Endothelial cell of umbilical vein (primary cell): Measurements from ENCODE around the gene CXCL13. TPM values are rescaled to one million over a fixed set of nuclear protein-coding genes. Genes with fewer than 3 reads are reported as not detected.

ENCODE experiments used
- BruUV-seq: library from RNA; stranded (reverse); fragments of 400-500 nt; replicated peaks from 2 replicates; lab custom pipeline; 2021; lab: Mats Ljungman, UMichigan
- CTCF ChIA-PET: fragments of 300-600, 350-600 bp; sonication (Branson Sonifier 250); formaldehyde crosslinking; loops from one replicate; lab custom pipeline; 2021; ENCODE audit warnings: antibody characterized with exemption, inconsistent platforms; lab: Charles Lee
- POLR2A ChIA-PET: fragments of 300-600, 350-600 bp; sonication (Branson Sonifier 250); formaldehyde crosslinking; loops from one replicate; lab custom pipeline; 2021; ENCODE audit warnings: antibody characterized with exemption, inconsistent platforms; lab: Charles Lee
- DNase-seq: peaks from one replicate; pipeline ENCODE4 v3.0.0-alpha.2; 2011; ENCODE audit warnings: low read depth, low spot score
- FAIRE-seq: peaks from 2 replicates; lab custom pipeline; 2011; peaks lifted over from hg19 to GRCh38; lab: Jason Lieb, UNC
- H2AFZ ChIP-seq: 2 replicates; pipeline ENCODE4 v1.6.0; 2012; ENCODE audit warnings: low read depth, low read length, control low read depth, inconsistent platforms
- H3K27ac ChIP-seq: 2 replicates; pipeline ENCODE4 v1.5.1; 2011; ENCODE audit warnings: low read depth, mild to moderate bottlenecking, control low read depth, low read length, moderate library complexity; ENCODE audit not compliant: insufficient read depth
- H3K27me3 ChIP-seq, 2 experiments: 2 replicates each; pipeline versions ENCODE4 v1.6.0 to v1.6.1; 2011; ENCODE audit warnings: low read length in 2 of 2, mixed read lengths in 1 of 2; ENCODE audit not compliant: control insufficient read depth in 2 of 2, insufficient read depth in 2 of 2
- H3K36me3 ChIP-seq, 2 experiments: 2 replicates in 1 of 2; 3 replicates in 1 of 2; pipeline ENCODE4 v1.5.1; 2011; ENCODE audit warnings: low read length in 2 of 2, mild to moderate bottlenecking in 1 of 2, moderate library complexity in 1 of 2; ENCODE audit not compliant: control insufficient read depth in 2 of 2, insufficient read depth in 2 of 2; ENCODE audit errors: extremely low read depth in 1 of 2
- H3K4me1 ChIP-seq: 3 replicates; pipeline ENCODE4 v1.5.1; 2011; ENCODE audit warnings: mild to moderate bottlenecking, low read length; ENCODE audit not compliant: control insufficient read depth, insufficient read depth; ENCODE audit errors: extremely low read depth
- H3K4me2 ChIP-seq: 2 replicates; pipeline ENCODE4 v1.6.1; 2011; ENCODE audit warnings: low read length, control low read depth, mixed read lengths; ENCODE audit not compliant: insufficient read depth
- H3K4me3 ChIP-seq, 3 experiments: fragments of 200-600 bp in 1 of 3; sonication (generic), shearing (Covaris generic) in 1 of 3; replicated peaks in 1 of 3; 2 replicates each; pipeline ENCODE4 v1.5.1; 2011 to 2016; ENCODE audit warnings: control low read depth in 3 of 3, low read length in 3 of 3, mild to moderate bottlenecking in 2 of 3, inconsistent platforms in 1 of 3, low read depth in 1 of 3, moderate library complexity in 1 of 3; ENCODE audit not compliant: insufficient read depth in 1 of 3
- H3K79me2 ChIP-seq: 2 replicates; pipeline ENCODE4 v1.6.0; 2012; ENCODE audit warnings: low read length, inconsistent platforms; ENCODE audit not compliant: control insufficient read depth, insufficient read depth
- H3K9ac ChIP-seq: replicated peaks from 2 replicates; pipeline ENCODE3; 2011; ENCODE audit warnings: low read length, control low read depth; ENCODE audit not compliant: insufficient read depth; ENCODE audit errors: extremely low read depth
- H3K9me1 ChIP-seq: replicated peaks from 3 replicates; pipeline ENCODE4 v1.6.0; 2011; ENCODE audit warnings: mild to moderate bottlenecking, low read length; ENCODE audit not compliant: control insufficient read depth, insufficient read depth; ENCODE audit errors: extremely low read depth
- H3K9me3 ChIP-seq: replicated peaks from 2 replicates; pipeline ENCODE4 v1.5.1; 2012; ENCODE audit warnings: low read length, inconsistent platforms; ENCODE audit not compliant: control insufficient read depth, insufficient read depth
- H4K20me1 ChIP-seq: replicated peaks from 2 replicates; pipeline ENCODE3; 2011; ENCODE audit warnings: mild to moderate bottlenecking, low read length; ENCODE audit not compliant: control insufficient read depth, insufficient read depth; ENCODE audit errors: extremely low read depth
- EZH2 ChIP-seq: IDR thresholded peaks from 2 replicates; pipeline ENCODE4 v1.6.1; 2012; ENCODE audit warnings: borderline replicate concordance, low read depth, mild to moderate bottlenecking, moderate library complexity, low read length, inconsistent platforms; ENCODE audit not compliant: severe bottlenecking
- FOS ChIP-seq: IDR thresholded peaks from 2 replicates; pipeline ENCODE4 v1.6.1; 2011; ENCODE audit warnings: mild to moderate bottlenecking, low read length, moderate library complexity, borderline replicate concordance; ENCODE audit not compliant: insufficient read depth
- GATA2 ChIP-seq: IDR thresholded peaks from 2 replicates; pipeline ENCODE4 v1.7.0; 2011; ENCODE audit warnings: low read depth, mild to moderate bottlenecking, moderate library complexity, mixed read lengths, low read length; ENCODE audit not compliant: insufficient read length, insufficient read depth
- JUN ChIP-seq: IDR thresholded peaks from 2 replicates; pipeline ENCODE4 v1.6.1; 2011; ENCODE audit warnings: borderline replicate concordance, low read depth; ENCODE audit not compliant: insufficient read length, insufficient read depth
- MYC ChIP-seq: IDR thresholded peaks from one replicate; pipeline ENCODE4 v1.6.1; 2011; ENCODE audit warnings: mild to moderate bottlenecking, low read depth, low read length
- POLR2A ChIP-seq: IDR thresholded peaks from 2 replicates; pipeline ENCODE4 v1.6.1; 2012; ENCODE audit warnings: low read depth, mild to moderate bottlenecking, control low read depth, low read length
- POLR2AphosphoS5 ChIP-seq: IDR thresholded peaks from 2 replicates; pipeline ENCODE4 v1.6.1; 2012; ENCODE audit warnings: low read depth, mild to moderate bottlenecking, control low read depth, low read length, moderate library complexity; ENCODE audit not compliant: insufficient read depth
- dilution Hi-C: fragments of 300-500 bp; cut with MboI; formaldehyde crosslinking; loops from one replicate; pipeline ENCODE4 v1.15.0; 2019; ENCODE audit warnings: low sequenced_read_pairs; ENCODE audit not compliant: extremely low pct_ligation_motif_present
- intact Hi-C: fragments of 100-400 bp; cut with micrococcal nuclease; formaldehyde crosslinking; loops from one replicate; pipeline ENCODE4 v1.10.0; 2022
- polyA plus RNA-seq, 4 experiments: library from polyadenylated mRNA; depleted of rRNA in 3 of 4; stranded (reverse) in 3 of 4; unstranded in 1 of 4; fragments of >200 nt; gene quantifications; 2 replicates each; pipeline versions ENCODE4 v1.2.1 to v1.2.3, GENCODE V29; 2011 to 2012; ENCODE audit warnings: missing spikeins in 1 of 4
- total RNA-seq: library from RNA; stranded (reverse); gene quantifications from 2 replicates; pipeline ENCODE4 v1.2.3, GENCODE V29; 2021
- TF ChIP-seq, protein P1 (sequence below): IDR thresholded peaks from 2 replicates; pipeline ENCODE4 v1.6.1; 2011; ENCODE audit not compliant: insufficient read depth, insufficient read length
- TF ChIP-seq, protein P2 (sequence below), 2 donors: IDR thresholded peaks; 1 replicate in 1 of 2; 2 replicates in 1 of 2; pipeline ENCODE4 v1.5.1; 2011; ENCODE audit warnings: low read length in 2 of 2, mild to moderate bottlenecking in 2 of 2, moderate library complexity in 2 of 2, control low read depth in 1 of 2, inconsistent platforms in 1 of 2, low read depth in 1 of 2; ENCODE audit not compliant: insufficient read depth in 1 of 2; ENCODE audit errors: extremely low read depth in 1 of 2

Gene CXCL13
- total and polyA plus RNA-seq, 2 donors (not counting 3 experiments of a cell fraction or from before 2014, with no cell fraction given): not detected

DNA sequence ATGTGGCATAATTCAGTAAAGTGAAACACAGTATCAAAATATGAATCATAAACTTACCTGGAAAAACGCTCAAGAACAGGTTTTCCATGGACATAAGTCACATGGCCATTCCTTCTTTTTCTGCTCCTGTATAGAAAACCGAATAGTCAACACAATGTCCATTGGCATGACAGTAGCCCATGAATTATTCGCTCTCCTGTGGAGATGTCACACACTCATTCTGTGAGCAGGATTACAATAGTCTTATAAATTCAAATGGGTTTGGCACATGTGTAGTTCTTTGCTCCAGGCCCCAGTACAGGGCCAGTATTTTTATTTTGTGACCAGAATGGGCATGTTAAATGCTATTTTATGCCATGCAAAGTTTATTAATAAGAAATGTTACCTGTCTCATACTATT, 15.1 kb upstream of the CXCL13 start:
- no peak for DNase-seq
- H3K4me2 ChIP-seq: no peak overlapping the region
- no peaks in the 10 kb centered on the region for H3K9me3 ChIP-seq
- no peaks in the 10 kb centered on the region for H3K4me1 ChIP-seq
- BruUV-seq: no TSS peak
- H3K27me3 ChIP-seq: no peaks in the 10 kb centered on the region
- FAIRE-seq: no peak
- dilution Hi-C loops: no loop called here
- H2AFZ ChIP-seq: no peak overlapping the region
- H3K4me3 ChIP-seq: no peak overlapping the region
- no peak overlapping the region for H3K9ac ChIP-seq
- no peaks in the 10 kb centered on the region for H3K79me2 ChIP-seq
- no peak overlapping the region for H3K27ac ChIP-seq
- intact Hi-C loops: no loop called here
- TF ChIP-seq POLR2AphosphoS5: no peak
- TF ChIP-seq MYC: no peak
- no peak for TF ChIP-seq GATA2
- TF ChIP-seq, protein P1, sequence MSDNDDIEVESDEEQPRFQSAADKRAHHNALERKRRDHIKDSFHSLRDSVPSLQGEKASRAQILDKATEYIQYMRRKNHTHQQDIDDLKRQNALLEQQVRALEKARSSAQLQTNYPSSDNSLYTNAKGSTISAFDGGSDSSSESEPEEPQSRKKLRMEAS: no peak
- TF ChIP-seq FOS: no peak
- no peak for TF ChIP-seq JUN
- TF ChIP-seq EZH2: no peak
- no peak for TF ChIP-seq POLR2A
- TF ChIP-seq, protein P2, sequence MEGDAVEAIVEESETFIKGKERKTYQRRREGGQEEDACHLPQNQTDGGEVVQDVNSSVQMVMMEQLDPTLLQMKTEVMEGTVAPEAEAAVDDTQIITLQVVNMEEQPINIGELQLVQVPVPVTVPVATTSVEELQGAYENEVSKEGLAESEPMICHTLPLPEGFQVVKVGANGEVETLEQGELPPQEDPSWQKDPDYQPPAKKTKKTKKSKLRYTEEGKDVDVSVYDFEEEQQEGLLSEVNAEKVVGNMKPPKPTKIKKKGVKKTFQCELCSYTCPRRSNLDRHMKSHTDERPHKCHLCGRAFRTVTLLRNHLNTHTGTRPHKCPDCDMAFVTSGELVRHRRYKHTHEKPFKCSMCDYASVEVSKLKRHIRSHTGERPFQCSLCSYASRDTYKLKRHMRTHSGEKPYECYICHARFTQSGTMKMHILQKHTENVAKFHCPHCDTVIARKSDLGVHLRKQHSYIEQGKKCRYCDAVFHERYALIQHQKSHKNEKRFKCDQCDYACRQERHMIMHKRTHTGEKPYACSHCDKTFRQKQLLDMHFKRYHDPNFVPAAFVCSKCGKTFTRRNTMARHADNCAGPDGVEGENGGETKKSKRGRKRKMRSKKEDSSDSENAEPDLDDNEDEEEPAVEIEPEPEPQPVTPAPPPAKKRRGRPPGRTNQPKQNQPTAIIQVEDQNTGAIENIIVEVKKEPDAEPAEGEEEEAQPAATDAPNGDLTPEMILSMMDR (IDR thresholded peaks at IDR 0.05; ENCODE audit: extremely low read depth in 1 of 2, insufficient read depth in 1 of 2, low read depth in 1 of 2, low read length in 2 of 2): no peak
- POLR2A ChIA-PET: no interaction called here
- no peaks in the 10 kb centered on the region for H3K9me1 ChIP-seq
- H4K20me1 ChIP-seq: no peaks in the 10 kb centered on the region
- CTCF ChIA-PET: interaction anchor here (1.5 kb wide), 1 partner anchor 11 kb away, joined by 4 read pairs; no protein-coding TSS in a partner anchor
- H3K36me3 ChIP-seq: no peaks in the 10 kb centered on the region
